ENCODE data around the gene HMGCL. TPM values are rescaled to one million over a fixed set of nuclear protein-coding genes. Genes with fewer than 3 reads are reported as not detected.
"Not testable (repeated sequence)": the region's sequence is repeated elsewhere in the genome, so short reads cannot be mapped to it uniquely, and the experiment has no call there.

The HMGCL gene
- total RNA-seq, 1 donor = 39.8 TPM

- Histone ChIP-seq H4K20me1 (ENCODE audit: insufficient read depth, low read length) (peaks cover 8% of the 10 kb centered on the region), H3K79me2 (ENCODE audit: insufficient read depth, low read length) (peaks cover 27% of the 10 kb centered on the region)
Observed at GRCh38 chr1:23795676-23796465, 29.4 kb downstream of the HMGCL start.

GRCh38 chr1:23794732-23795182 lies 30.5 kb downstream of the HMGCL start:
- DNase-seq (ENCODE audit: insufficient read length, low spot score, missing footprints) = peak; percentile 39
- not testable (repeated sequence) for H3K27me3 ChIP-seq (ENCODE audit: insufficient read depth, low read length); H3K4me3 ChIP-seq (ENCODE audit: insufficient read depth, low read length); H2AFZ ChIP-seq (ENCODE audit: low read length); H3K27ac ChIP-seq (ENCODE audit: low read depth, low read length); H4K20me1 ChIP-seq (ENCODE audit: insufficient read depth, low read length); H3K4me2 ChIP-seq (ENCODE audit: insufficient read depth, low read length); H3K9me3 ChIP-seq (ENCODE audit: low read depth, low read length)
- Histone ChIP-seq H3K4me1 (ENCODE audit: insufficient read depth, low read length) (peaks cover 27% of the 10 kb centered on the region), H3K36me3 (ENCODE audit: insufficient read depth, low read length) (peaks cover 37% of the 10 kb centered on the region), H3K79me2 (ENCODE audit: insufficient read depth, low read length) (peaks cover 27% of the 10 kb centered on the region)

More at GRCh38 chr1:23795676-23796465, 29.4 kb downstream of the HMGCL start:
- DNase-seq (ENCODE audit: insufficient read length, low spot score, missing footprints) = no peak
- Histone ChIP-seq H3K27me3 (ENCODE audit: insufficient read depth, low read length) (no peaks in the 10 kb centered on the region), H3K4me3 (ENCODE audit: insufficient read depth, low read length) (no peak overlapping the region), H3K27ac (ENCODE audit: low read depth, low read length) (no peak overlapping the region), H3K4me1 (ENCODE audit: insufficient read depth, low read length) (peaks cover 18% of the 10 kb centered on the region), H2AFZ (ENCODE audit: low read length) (no peak overlapping the region), H3K36me3 (ENCODE audit: insufficient read depth, low read length) (peaks cover 37% of the 10 kb centered on the region), H3K4me2 (ENCODE audit: insufficient read depth, low read length) (no peak overlapping the region), H3K9me3 (ENCODE audit: low read depth, low read length) (no peaks in the 10 kb centered on the region)
- TF ChIP-seq, protein P1, sequence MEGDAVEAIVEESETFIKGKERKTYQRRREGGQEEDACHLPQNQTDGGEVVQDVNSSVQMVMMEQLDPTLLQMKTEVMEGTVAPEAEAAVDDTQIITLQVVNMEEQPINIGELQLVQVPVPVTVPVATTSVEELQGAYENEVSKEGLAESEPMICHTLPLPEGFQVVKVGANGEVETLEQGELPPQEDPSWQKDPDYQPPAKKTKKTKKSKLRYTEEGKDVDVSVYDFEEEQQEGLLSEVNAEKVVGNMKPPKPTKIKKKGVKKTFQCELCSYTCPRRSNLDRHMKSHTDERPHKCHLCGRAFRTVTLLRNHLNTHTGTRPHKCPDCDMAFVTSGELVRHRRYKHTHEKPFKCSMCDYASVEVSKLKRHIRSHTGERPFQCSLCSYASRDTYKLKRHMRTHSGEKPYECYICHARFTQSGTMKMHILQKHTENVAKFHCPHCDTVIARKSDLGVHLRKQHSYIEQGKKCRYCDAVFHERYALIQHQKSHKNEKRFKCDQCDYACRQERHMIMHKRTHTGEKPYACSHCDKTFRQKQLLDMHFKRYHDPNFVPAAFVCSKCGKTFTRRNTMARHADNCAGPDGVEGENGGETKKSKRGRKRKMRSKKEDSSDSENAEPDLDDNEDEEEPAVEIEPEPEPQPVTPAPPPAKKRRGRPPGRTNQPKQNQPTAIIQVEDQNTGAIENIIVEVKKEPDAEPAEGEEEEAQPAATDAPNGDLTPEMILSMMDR (IDR thresholded peaks at IDR 0.05; ENCODE audit: extremely low read depth, low read depth, low read length) = no peak

DNA sequence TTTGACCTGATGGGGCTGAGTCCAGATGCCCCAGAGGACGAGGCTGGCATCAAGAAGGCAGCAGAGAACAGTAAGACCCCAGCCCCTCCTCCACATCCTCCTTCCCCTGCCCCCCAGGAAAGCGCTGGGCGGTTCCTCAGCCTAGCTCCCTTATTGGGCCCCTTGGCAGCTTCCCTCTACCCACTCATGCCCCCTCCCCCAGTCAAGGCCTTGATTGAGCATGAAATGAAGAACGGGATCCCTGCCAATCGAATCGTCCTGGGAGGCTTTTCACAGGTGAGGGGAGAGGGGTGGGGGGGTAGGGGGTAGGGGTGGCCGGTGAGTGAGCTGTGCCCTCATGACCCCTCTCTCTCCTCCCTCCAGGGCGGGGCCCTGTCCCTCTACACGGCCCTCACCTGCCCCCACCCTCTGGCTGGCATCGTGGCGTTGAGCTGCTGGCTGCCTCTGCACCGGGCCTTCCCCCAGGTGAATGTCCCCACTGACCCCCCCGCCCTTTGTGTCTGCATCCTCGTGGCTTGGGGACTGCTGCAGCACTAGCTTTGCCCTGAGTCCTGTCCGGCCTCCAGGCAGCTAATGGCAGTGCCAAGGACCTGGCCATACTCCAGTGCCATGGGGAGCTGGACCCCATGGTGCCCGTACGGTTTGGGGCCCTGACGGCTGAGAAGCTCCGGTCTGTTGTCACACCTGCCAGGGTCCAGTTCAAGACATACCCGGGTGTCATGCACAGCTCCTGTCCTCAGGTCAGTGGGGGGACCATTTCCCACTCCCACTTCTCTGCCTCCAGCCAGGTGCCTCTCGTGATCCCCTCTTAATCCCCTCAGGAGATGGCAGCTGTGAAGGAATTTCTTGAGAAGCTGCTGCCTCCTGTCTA lies 31.1 kb downstream of the HMGCL start:
- Histone ChIP-seq H3K27ac (ENCODE audit: low read depth, low read length) (no peak overlapping the region), H2AFZ (ENCODE audit: low read length) (no peak overlapping the region), H3K36me3 (ENCODE audit: insufficient read depth, low read length) (peaks cover 36% of the 10 kb centered on the region), H4K20me1 (ENCODE audit: insufficient read depth, low read length) (peaks cover 8% of the 10 kb centered on the region), H3K9me3 (ENCODE audit: low read depth, low read length) (no peaks in the 10 kb centered on the region), H3K4me3 (ENCODE audit: insufficient read depth, low read length) (no peak overlapping the region), H3K4me1 (ENCODE audit: insufficient read depth, low read length) (peaks cover 24% of the 10 kb centered on the region), H3K27me3 (ENCODE audit: insufficient read depth, low read length) (no peaks in the 10 kb centered on the region), H3K79me2 (ENCODE audit: insufficient read depth, low read length) (peaks cover 27% of the 10 kb centered on the region), H3K4me2 (ENCODE audit: insufficient read depth, low read length) (no peak overlapping the region)
- TF ChIP-seq, protein P1 (IDR thresholded peaks at IDR 0.05; ENCODE audit: extremely low read depth, low read depth, low read length) = no peak
- peak; percentile 71 for DNase-seq (ENCODE audit: insufficient read length, low spot score, missing footprints)

DNA sequence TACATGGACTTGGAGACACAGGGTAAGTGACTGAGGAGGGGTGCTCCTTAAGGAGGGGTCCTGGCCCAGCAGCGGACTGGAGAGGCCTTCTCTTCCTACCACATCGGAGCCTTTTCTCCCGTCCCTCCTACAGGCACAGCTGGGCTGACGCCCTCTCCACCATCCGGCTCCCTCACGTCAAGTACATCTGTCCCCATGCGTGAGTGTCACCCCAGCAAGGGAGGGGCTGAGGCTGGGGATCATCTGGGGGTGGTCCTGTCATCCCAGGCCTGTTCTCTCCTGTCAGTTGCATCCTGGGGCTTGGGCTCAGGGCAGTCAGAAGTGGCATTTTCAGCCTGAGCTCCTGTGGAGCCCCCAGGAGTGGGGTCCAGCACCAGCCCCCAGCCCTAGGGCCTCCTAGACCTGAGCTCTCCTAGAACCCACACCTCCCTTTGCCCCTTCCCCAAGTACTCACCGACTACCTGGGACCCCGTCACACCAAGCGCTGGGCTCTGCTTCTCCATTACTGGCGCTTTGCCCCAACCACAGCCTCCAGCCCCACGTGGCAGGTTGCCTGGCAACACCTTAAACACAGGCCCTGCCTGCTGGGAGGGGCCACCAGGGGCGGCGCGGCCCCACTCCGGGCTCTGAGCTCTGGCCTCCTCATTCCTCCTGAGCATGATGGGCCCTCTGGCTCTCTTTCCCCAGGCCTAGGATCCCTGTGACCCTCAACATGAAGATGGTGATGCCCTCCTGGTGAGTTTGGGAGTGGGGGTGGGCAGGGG lies 32.0 kb downstream of the HMGCL start:
- DNase-seq (ENCODE audit: insufficient read length, low spot score, missing footprints) = peak; percentile 95
- Histone ChIP-seq H3K27me3 (ENCODE audit: insufficient read depth, low read length) (no peaks in the 10 kb centered on the region), H3K79me2 (ENCODE audit: insufficient read depth, low read length) (peaks cover 27% of the 10 kb centered on the region), H3K36me3 (ENCODE audit: insufficient read depth, low read length) (peaks cover 34% of the 10 kb centered on the region), H3K9me3 (ENCODE audit: low read depth, low read length) (no peaks in the 10 kb centered on the region), H3K27ac (ENCODE audit: low read depth, low read length) (peak overlapping the region; percentile 43), H2AFZ (ENCODE audit: low read length) (no peak overlapping the region), H3K4me2 (ENCODE audit: insufficient read depth, low read length) (no peak overlapping the region), H4K20me1 (ENCODE audit: insufficient read depth, low read length) (peaks cover 8% of the 10 kb centered on the region), H3K4me3 (ENCODE audit: insufficient read depth, low read length) (no peak overlapping the region), H3K4me1 (ENCODE audit: insufficient read depth, low read length) (peaks cover 21% of the 10 kb centered on the region)
- TF ChIP-seq, protein P1 (IDR thresholded peaks at IDR 0.05; ENCODE audit: extremely low read depth, low read depth, low read length) = no peak

All from osteoblast (primary cell).